ENCODE data around the gene FOXL3.

DNA sequence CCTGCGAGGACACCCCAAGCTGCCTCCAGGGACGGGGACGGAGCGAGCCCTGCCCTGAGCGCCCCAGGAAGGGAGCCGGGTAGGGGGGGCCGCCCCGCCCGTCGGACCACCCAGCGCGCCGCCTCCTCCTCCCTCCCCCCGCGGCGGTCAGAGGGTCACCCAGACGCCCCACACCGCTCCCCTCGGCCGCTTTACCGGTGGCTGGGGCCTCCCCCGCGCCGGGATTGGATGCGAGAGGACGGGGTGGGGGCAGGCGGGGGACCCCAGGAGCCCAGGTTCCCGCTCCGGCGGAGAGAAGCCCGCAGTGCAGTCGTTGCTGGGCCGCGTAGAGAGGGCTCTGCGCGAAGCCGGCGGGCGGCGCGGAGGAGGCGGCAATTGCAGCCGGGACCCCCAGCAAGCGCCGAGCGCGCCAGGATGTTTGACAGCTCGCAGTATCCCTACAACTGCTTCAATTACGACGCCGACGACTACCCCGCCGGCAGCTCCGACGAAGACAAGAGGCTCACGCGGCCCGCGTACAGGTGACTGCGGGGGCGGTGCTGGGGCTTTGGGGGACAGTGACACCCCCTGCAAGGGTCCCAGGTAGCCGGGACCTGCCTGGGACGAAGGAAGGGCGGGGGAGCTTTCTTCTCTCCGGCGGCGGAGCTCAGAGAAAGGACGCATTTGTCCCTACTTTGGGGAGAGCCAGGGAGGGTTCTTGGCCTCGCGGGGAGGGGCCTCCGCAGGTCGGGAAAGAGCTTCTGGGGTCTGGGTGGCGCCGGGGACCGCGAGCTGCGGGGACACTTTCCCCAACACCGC, at the start of gene FOXL3:
- TF ChIP-seq GATA2 (IDR thresholded peaks at IDR 0.05; ENCODE audit: low read depth, low read length) = no peak
- TF ChIP-seq GATA3 (IDR thresholded peaks at IDR 0.05; ENCODE audit: low read depth, low read length) = no peak

Measured in SH-SY5Y (cell line).